H1 (cell line): Measurements from ENCODE around the gene MID1. TPM values are rescaled to one million over a fixed set of nuclear protein-coding genes. Genes with fewer than 3 reads are reported as not detected.
A peak's percentile ranks its signal among the peaks of the same experiment; 100 is the strongest.

Experiments used
- CTCF ChIA-PET: fragments of 300-600 bp; sonication (Branson Sonifier 250); formaldehyde crosslinking; loops from one replicate; lab custom pipeline; 2021; ENCODE audit not compliant: partially characterized antibody; lab: Charles Lee
- POLR2A ChIA-PET: fragments of 300-600 bp; sonication (Branson Sonifier 250); formaldehyde crosslinking; loops from one replicate; lab custom pipeline; 2021; ENCODE audit warnings: inconsistent platforms; ENCODE audit not compliant: partially characterized antibody; lab: Charles Lee
- DNase-seq, 2 experiments: peaks; one replicate each; pipeline versions ENCODE4 v3.0.0 to v3.0.0-alpha.2; 2010 to 2022; ENCODE audit warnings: low spot score in 2 of 2, low read depth in 1 of 2, mixed read lengths in 1 of 2
- FAIRE-seq: peaks from 2 replicates; lab custom pipeline; 2011; peaks lifted over from hg19 to GRCh38; lab: Jason Lieb, UNC
- H2AFZ ChIP-seq: 2 replicates; pipeline ENCODE4 v1.8.1; 2012; ENCODE audit warnings: low read length, inconsistent platforms
- H2AK5ac ChIP-seq: 2 replicates; pipeline ENCODE4 v1.6.1; 2013; ENCODE audit warnings: low read depth, low read length
- H2BK120ac ChIP-seq: replicated peaks from 2 replicates; pipeline ENCODE3; 2013; ENCODE audit warnings: low read depth, low read length, inconsistent platforms
- H2BK12ac ChIP-seq: 2 replicates; pipeline ENCODE4 v1.6.1; 2013; ENCODE audit warnings: low read depth, low read length
- H2BK15ac ChIP-seq: 2 replicates; pipeline ENCODE4 v1.6.1; 2013; ENCODE audit warnings: low read length
- H2BK20ac ChIP-seq: 2 replicates; pipeline ENCODE4 v1.6.1; 2013; ENCODE audit warnings: low read length
- H2BK5ac ChIP-seq: 2 replicates; pipeline ENCODE4 v1.6.1; 2013; ENCODE audit warnings: low read depth, low read length
- H3K14ac ChIP-seq: 2 replicates; pipeline ENCODE4 v1.6.1; 2013; ENCODE audit warnings: inconsistent platforms; ENCODE audit not compliant: insufficient read length
- H3K18ac ChIP-seq: 2 replicates; pipeline ENCODE4 v1.6.1; 2013; ENCODE audit warnings: low read length; ENCODE audit errors: extremely low read depth
- H3K23ac ChIP-seq: 2 replicates; pipeline ENCODE4 v1.6.1; 2013; ENCODE audit warnings: inconsistent platforms; ENCODE audit not compliant: insufficient read length
- H3K23me2 ChIP-seq: 2 replicates; pipeline ENCODE4 v1.6.1; 2013; ENCODE audit warnings: low read depth, low read length
- H3K27ac ChIP-seq: 2 replicates; pipeline ENCODE4 v1.6.1; 2011; ENCODE audit warnings: low read depth, low read length, inconsistent platforms
- H3K27me3 ChIP-seq, 4 experiments: replicated peaks in 1 of 4; 1 replicate in 1 of 4; 2 replicates in 3 of 4; pipeline versions ENCODE4 v1.6.1 to v1.8.1; 2011 to 2013; ENCODE audit warnings: low read length in 3 of 4, mild to moderate bottlenecking in 3 of 4, inconsistent platforms in 2 of 4, mixed read lengths in 2 of 4, moderate library complexity in 1 of 4; ENCODE audit not compliant: control insufficient read depth in 3 of 4, insufficient read depth in 3 of 4; ENCODE audit errors: extremely low read depth in 1 of 4
- H3K36me3 ChIP-seq, 4 experiments: 2 replicates each; pipeline versions ENCODE4 v1.6.1 to v1.8.1; 2011 to 2013; ENCODE audit warnings: mild to moderate bottlenecking in 4 of 4, low read length in 3 of 4, moderate library complexity in 2 of 4, control low read depth in 1 of 4, inconsistent platforms in 1 of 4; ENCODE audit not compliant: insufficient read depth in 4 of 4, control insufficient read depth in 2 of 4
- H3K4ac ChIP-seq: replicated peaks from 2 replicates; pipeline ENCODE3; 2013; ENCODE audit warnings: low read length, low read depth, mixed read lengths, inconsistent platforms; ENCODE audit not compliant: insufficient read length
- H3K4me1 ChIP-seq, 4 experiments: replicated peaks in 1 of 4; 1 replicate in 1 of 4; 2 replicates in 3 of 4; pipeline versions ENCODE4 v1.6.1 to v1.8.1; 2011 to 2013; ENCODE audit warnings: low read length in 3 of 4, inconsistent platforms in 2 of 4, mixed read lengths in 1 of 4; ENCODE audit not compliant: insufficient read depth in 4 of 4, control insufficient read depth in 3 of 4
- H3K4me2 ChIP-seq, 2 experiments: 2 replicates each; pipeline versions ENCODE4 v1.6.1 to v1.8.1; 2011 to 2013; ENCODE audit warnings: low read depth in 2 of 2, low read length in 2 of 2, control low read depth in 1 of 2, inconsistent platforms in 1 of 2, mild to moderate bottlenecking in 1 of 2; ENCODE audit not compliant: insufficient read depth in 1 of 2
- H3K4me3 ChIP-seq, 4 experiments: fragments of 200-600, 300-600 bp in 1 of 4; sonication (generic), shearing (Covaris generic), sonication (Bioruptor Twin) in 1 of 4; 2 replicates each; pipeline versions ENCODE4 v1.5.1 to v1.8.1; 2011 to 2016; ENCODE audit warnings: low read length in 4 of 4, low read depth in 3 of 4, control low read depth in 2 of 4, inconsistent platforms in 2 of 4, mild to moderate bottlenecking in 2 of 4, mixed read lengths in 1 of 4, moderate library complexity in 1 of 4; ENCODE audit not compliant: insufficient read depth in 2 of 4; ENCODE audit errors: extremely low read depth in 1 of 4
- H3K56ac ChIP-seq: replicated peaks from 2 replicates; pipeline ENCODE3; 2013; ENCODE audit warnings: low read depth, mild to moderate bottlenecking, mixed read lengths, low read length, inconsistent platforms; ENCODE audit not compliant: insufficient read length
- H3K79me1 ChIP-seq: 2 replicates; pipeline ENCODE4 v1.6.1; 2013; ENCODE audit warnings: low read depth, low read length, control low read depth
- H3K79me2 ChIP-seq, 2 experiments: 2 replicates each; pipeline versions ENCODE4 v1.6.1 to v1.8.1; 2012 to 2013; ENCODE audit warnings: low read length in 2 of 2, mild to moderate bottlenecking in 2 of 2, inconsistent platforms in 1 of 2; ENCODE audit not compliant: insufficient read depth in 2 of 2, control insufficient read depth in 1 of 2
- H3K9ac ChIP-seq, 4 experiments: replicated peaks in 1 of 4; 1 replicate in 1 of 4; 2 replicates in 3 of 4; pipeline versions ENCODE4 v1.6.1 to v1.8.1; 2011 to 2013; ENCODE audit warnings: low read depth in 3 of 4, low read length in 3 of 4, control low read depth in 2 of 4, mild to moderate bottlenecking in 2 of 4, moderate library complexity in 2 of 4, inconsistent platforms in 1 of 4; ENCODE audit errors: extremely low read depth in 1 of 4
- H3K9me3 ChIP-seq, 2 experiments: 2 replicates each; pipeline versions ENCODE4 v1.6.1 to v1.8.1; 2012 to 2013; ENCODE audit warnings: mild to moderate bottlenecking in 2 of 2, moderate library complexity in 2 of 2, control low read depth in 1 of 2, inconsistent platforms in 1 of 2, low read depth in 1 of 2, low read length in 1 of 2, mixed read lengths in 1 of 2; ENCODE audit not compliant: insufficient read depth in 2 of 2
- H4K20me1 ChIP-seq, 2 experiments: replicated peaks in 1 of 2; 2 replicates each; pipeline versions ENCODE3 to v1.8.1; 2011 to 2013; ENCODE audit warnings: inconsistent platforms in 2 of 2, low read length in 2 of 2, mild to moderate bottlenecking in 1 of 2; ENCODE audit not compliant: insufficient read depth in 2 of 2, control insufficient read depth in 1 of 2
- H4K5ac ChIP-seq: 2 replicates; pipeline ENCODE4 v1.6.1; 2013; ENCODE audit warnings: low read length, low read depth, mixed read lengths, inconsistent platforms; ENCODE audit not compliant: insufficient read length
- H4K8ac ChIP-seq: 2 replicates; pipeline ENCODE4 v1.8.0; 2013; ENCODE audit warnings: mild to moderate bottlenecking, moderate library complexity, low read length, inconsistent platforms; ENCODE audit not compliant: insufficient read depth; ENCODE audit errors: extremely low read depth
- H4K91ac ChIP-seq: replicated peaks from 2 replicates; pipeline ENCODE3; 2013; ENCODE audit warnings: low read length, mixed read lengths, inconsistent platforms; ENCODE audit not compliant: insufficient read length
- RAD21 ChIP-seq, 2 experiments: IDR thresholded peaks in 1 of 2; conservative IDR thresholded peaks in 1 of 2; 2 replicates each; pipeline ENCODE4 v1.6.1; 2011; ENCODE audit warnings: low read depth in 2 of 2, low read length in 2 of 2, improper control_type of control experiment in 1 of 2, inconsistent platforms in 1 of 2, mild to moderate bottlenecking in 1 of 2, moderate library complexity in 1 of 2
- RBBP5 ChIP-seq: IDR thresholded peaks from 2 replicates; pipeline ENCODE4 v1.7.1; 2012; ENCODE audit warnings: low read depth, mild to moderate bottlenecking, inconsistent platforms, low read length, moderate library complexity, borderline replicate concordance
- WGBS, 2 experiments: shearing (Covaris generic) in 1 of 2; methylation state at CpG; one replicate each; pipeline versions ENCODE4 v1.1.6 to v1.1.7; 2013 to 2015; ENCODE audit warnings: low lambda C conversion rate in 2 of 2, mixed read lengths in 2 of 2, inconsistent platforms in 1 of 2, low coverage in 1 of 2, missing lambda C conversion rate in 1 of 2; ENCODE audit not compliant: insufficient replicate concordance in 2 of 2, insufficient coverage in 1 of 2, insufficient read length in 1 of 2; ENCODE audit errors: extremely low coverage in 1 of 2, missing lambda C conversion rate in 1 of 2; 5-methylcytosine and 5-hydroxymethylcytosine counted together
- polyA plus RNA-seq, 7 experiments: library from polyadenylated mRNA; depleted of rRNA in 3 of 7; stranded (reverse) in 5 of 7; unstranded in 2 of 7; fragments of >200 nt in 5 of 7; fragments of 200-250 nt in 2 of 7; gene quantifications; 1 replicate in 5 of 7; 2 replicates in 1 of 7; 4 replicates in 1 of 7; pipeline versions ENCODE4 v1.2.1 to v1.2.3, GENCODE V29; 2011 to 2013; ENCODE audit warnings: missing spikeins in 2 of 7, mixed read lengths in 2 of 7
- total RNA-seq: library from RNA; stranded (reverse); fragmentation: NEBNext Ultra II Directional; extraction: Animal tissue kit (Norgen Biotek cat#: 25700); gene quantifications from 2 replicates; pipeline ENCODE4 v1.2.1, GENCODE V29; 2021
- TF ChIP-seq, protein P1 (sequence below), 3 experiments: IDR thresholded peaks; 1 replicate in 2 of 3; 2 replicates in 1 of 3; pipeline versions ENCODE4 v1.5.1 to v1.6.1; 2011; ENCODE audit warnings: low read length in 3 of 3, mild to moderate bottlenecking in 3 of 3, inconsistent platforms in 2 of 3, low read depth in 1 of 3, moderate library complexity in 1 of 3; ENCODE audit not compliant: insufficient read depth in 1 of 3; ENCODE audit errors: control extremely low read depth in 1 of 3

Gene MID1
- total and polyA plus RNA-seq, 2 of the 8 experiments (the other 6 are each of a cell fraction or from before 2014, with no cell fraction given), result 12.9 to 54.3 TPM

DNA sequence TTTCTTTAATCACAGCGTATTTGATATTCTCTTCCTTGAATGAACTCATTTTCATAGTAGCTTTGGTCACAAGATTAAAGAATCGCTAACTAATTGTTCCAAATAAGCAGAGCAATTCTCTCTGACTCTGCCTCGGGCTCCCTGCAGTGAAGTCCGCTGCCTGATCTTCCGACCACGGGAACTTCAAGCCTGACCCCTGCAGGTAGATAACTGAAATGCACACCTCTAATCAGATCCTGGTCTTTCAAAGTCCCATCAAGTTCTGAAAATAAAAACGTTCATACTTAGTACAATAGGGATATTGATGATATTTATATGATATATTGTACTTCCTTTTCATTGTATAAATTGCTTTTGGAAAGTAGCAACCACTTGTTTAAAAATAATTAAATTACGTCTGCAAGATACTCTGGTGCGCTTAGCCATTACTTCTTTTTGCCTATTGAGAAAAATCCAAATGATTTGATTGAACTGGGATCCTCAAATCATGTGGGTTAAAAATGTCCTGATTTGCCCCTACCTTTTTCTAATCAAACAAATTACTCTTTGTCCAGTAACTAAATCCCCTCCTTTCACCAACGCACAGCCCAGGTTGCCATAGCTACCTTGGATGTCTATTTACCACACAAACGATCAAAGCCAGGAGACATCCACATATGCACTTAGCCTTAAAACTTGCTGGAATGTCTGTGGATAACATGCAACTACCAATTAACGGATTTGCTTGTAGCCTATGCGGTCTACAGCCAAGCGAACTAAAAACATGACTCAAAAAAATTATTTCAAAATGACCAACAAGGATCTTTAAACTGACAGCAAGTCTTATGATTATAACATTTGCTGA lies 4.2 kb downstream of the MID1 start:
- Histone ChIP-seq H4K91ac (no peak overlapping the region), H3K79me2 (peaks cover 0 to 82% of the 10 kb centered on the region in 2 experiments), H4K20me1 (peaks cover 0 to 1% of the 10 kb centered on the region in 2 experiments), H3K27ac (no peak overlapping the region), H4K5ac (no peak overlapping the region), H3K36me3 (no peaks in the 10 kb centered on the region), H3K23ac (no peak overlapping the region), H3K4me1 (peaks cover 4 to 24% (median 8%) of the 10 kb centered on the region in 4 experiments), H3K9me3 (no peaks in the 10 kb centered on the region), H3K14ac (no peak overlapping the region), H2BK20ac (no peak overlapping the region)
- 33% methylated on average over 14 of the region's 14 CpGs; no CpG with 5 or more reads in 1 of the 2 experiments for WGBS, 2 experiments
- FAIRE-seq, result peak; percentile 99
- TF ChIP-seq RBBP5 (no peak), RAD21 (IDR thresholded peaks at IDR 0.05 in 1 of 2, conservative IDR thresholded peaks at IDR 0.05 in 1 of 2; ENCODE audit: low read depth in 2 of 2, low read length in 2 of 2) (peak; percentile 68 to 70)
- TF ChIP-seq, protein P1, sequence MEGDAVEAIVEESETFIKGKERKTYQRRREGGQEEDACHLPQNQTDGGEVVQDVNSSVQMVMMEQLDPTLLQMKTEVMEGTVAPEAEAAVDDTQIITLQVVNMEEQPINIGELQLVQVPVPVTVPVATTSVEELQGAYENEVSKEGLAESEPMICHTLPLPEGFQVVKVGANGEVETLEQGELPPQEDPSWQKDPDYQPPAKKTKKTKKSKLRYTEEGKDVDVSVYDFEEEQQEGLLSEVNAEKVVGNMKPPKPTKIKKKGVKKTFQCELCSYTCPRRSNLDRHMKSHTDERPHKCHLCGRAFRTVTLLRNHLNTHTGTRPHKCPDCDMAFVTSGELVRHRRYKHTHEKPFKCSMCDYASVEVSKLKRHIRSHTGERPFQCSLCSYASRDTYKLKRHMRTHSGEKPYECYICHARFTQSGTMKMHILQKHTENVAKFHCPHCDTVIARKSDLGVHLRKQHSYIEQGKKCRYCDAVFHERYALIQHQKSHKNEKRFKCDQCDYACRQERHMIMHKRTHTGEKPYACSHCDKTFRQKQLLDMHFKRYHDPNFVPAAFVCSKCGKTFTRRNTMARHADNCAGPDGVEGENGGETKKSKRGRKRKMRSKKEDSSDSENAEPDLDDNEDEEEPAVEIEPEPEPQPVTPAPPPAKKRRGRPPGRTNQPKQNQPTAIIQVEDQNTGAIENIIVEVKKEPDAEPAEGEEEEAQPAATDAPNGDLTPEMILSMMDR (IDR thresholded peaks at IDR 0.05; ENCODE audit: control extremely low read depth in 1 of 3, insufficient read depth in 1 of 3, low read depth in 1 of 3, low read length in 3 of 3), result peak; percentile 42 to 54 (median 50)
- TF ChIP-seq, all 59 proteins: peak for 2
- Histone ChIP-seq H2AK5ac (no peak overlapping the region), H3K56ac (no peak overlapping the region), H3K27me3 (no peaks in the 10 kb centered on the region), H2BK15ac (no peak overlapping the region), H2AFZ (no peak overlapping the region), H3K4ac (no peak overlapping the region), H3K9ac (no peak overlapping the region; a peak in 1 of 7 replicates), H3K79me1 (peaks cover 8% of the 10 kb centered on the region; the same call in 1 of the 2 replicates), H3K4me2 (peak overlapping the region; percentile 61 to 94; a peak in 3 of 4 replicates), H4K8ac (no peak overlapping the region), H2BK12ac (no peak overlapping the region), H2BK5ac (no peak overlapping the region), H3K23me2 (0 out of 2 replicates have a peak, but pooled peaks cover 6% of the 10 kb centered on the region), H3K18ac (no peak overlapping the region), H2BK120ac (no peak overlapping the region), H3K4me3 (peak overlapping the region in 1 of 4 experiments; percentile 82; a peak in 1 of 8 replicates)
- ChIA-PET CTCF (interaction anchor here (0.8 to 1.8 kb wide), 4 partner anchors 13 to 426 kb away, joined by 3 to 6 read pairs (median 4); no protein-coding TSS in a partner anchor), POLR2A (no interaction called here)
- DNase-seq, result no peak
